ENCODE measurements around the gene DTL.

DTL gene

GRCh38 chr1:212139526-212140135 is 104.1 kb downstream of the DTL start:
- ATAC-seq (ENCODE audit: low read depth), result no peak
- Mint-ChIP-seq H3K27ac (no peak overlapping the region), H3K36me3 (peaks cover under 1% of the 10 kb centered on the region), H3K9me3 (peaks cover 4% of the 10 kb centered on the region), H3K27me3 (no peaks in the 10 kb centered on the region), H3K4me1 (peaks cover 6% of the 10 kb centered on the region), H3K4me3 (no peak overlapping the region)
- no peak for DNase-seq (ENCODE audit: low spot score in 2 of 2)

GRCh38 chr1:212141404-212141803 is 105.9 kb downstream of the DTL start:
- peaks cover 3% of the 10 kb centered on the region for H3K9me3 Mint-ChIP-seq
- no peaks in the 10 kb centered on the region for H3K36me3 Mint-ChIP-seq
- DNase-seq (ENCODE audit: low spot score in 2 of 2) (no peak), ATAC-seq (ENCODE audit: low read depth) (no peak)
- H3K4me3 Mint-ChIP-seq, result no peak overlapping the region
- no peak overlapping the region for H3K27ac Mint-ChIP-seq
- H3K27me3 Mint-ChIP-seq, result no peaks in the 10 kb centered on the region
- H3K4me1 Mint-ChIP-seq, result peaks cover 6% of the 10 kb centered on the region

GRCh38 chr1:212142883-212143530 is 107.5 kb downstream of the DTL start:
- H3K36me3 Mint-ChIP-seq, result no peaks in the 10 kb centered on the region

GRCh38 chr1:212147581-212148033 is 112.1 kb downstream of the DTL start:
- Mint-ChIP-seq H3K4me3 (no peak overlapping the region), H3K27me3 (no peaks in the 10 kb centered on the region), H3K9me3 (peaks cover 3% of the 10 kb centered on the region), H3K27ac (no peak overlapping the region), H3K36me3 (no peaks in the 10 kb centered on the region), H3K4me1 (peaks cover 6% of the 10 kb centered on the region)
- ATAC-seq (ENCODE audit: low read depth) (no peak), DNase-seq (ENCODE audit: low spot score in 2 of 2) (no peak)

More at GRCh38 chr1:212142883-212143530, 107.5 kb downstream of the DTL start:
- DNase-seq (ENCODE audit: low spot score in 2 of 2) (no peak), ATAC-seq (ENCODE audit: low read depth) (no peak)
- H3K27ac Mint-ChIP-seq, result no peak overlapping the region
- peaks cover 6% of the 10 kb centered on the region for H3K4me1 Mint-ChIP-seq
- no peak overlapping the region for H3K4me3 Mint-ChIP-seq
- H3K27me3 Mint-ChIP-seq, result no peaks in the 10 kb centered on the region
- H3K9me3 Mint-ChIP-seq, result peaks cover 3% of the 10 kb centered on the region

- H3K27ac Mint-ChIP-seq, result no peak overlapping the region
- H3K27me3 Mint-ChIP-seq, result no peaks in the 10 kb centered on the region
Observed at GRCh38 chr1:212149566-212149965, 114.0 kb downstream of the DTL start.

GRCh38 chr1:212152308-212152693 is 116.8 kb downstream of the DTL start:
- Mint-ChIP-seq H3K9me3 (no peaks in the 10 kb centered on the region), H3K4me1 (no peaks in the 10 kb centered on the region), H3K27ac (no peak overlapping the region), H3K4me3 (no peak overlapping the region), H3K36me3 (no peaks in the 10 kb centered on the region), H3K27me3 (no peaks in the 10 kb centered on the region)
- ATAC-seq (ENCODE audit: low read depth), result no peak
- no peak for DNase-seq (ENCODE audit: low spot score in 2 of 2)

More at GRCh38 chr1:212149566-212149965, 114.0 kb downstream of the DTL start:
- Mint-ChIP-seq H3K36me3 (no peaks in the 10 kb centered on the region), H3K4me1 (peaks cover under 1% of the 10 kb centered on the region), H3K4me3 (no peak overlapping the region), H3K9me3 (no peaks in the 10 kb centered on the region)
- ATAC-seq (ENCODE audit: low read depth) (no peak), DNase-seq (ENCODE audit: low spot score in 2 of 2) (no peak)

GRCh38 chr1:212152869-212153268 is 117.3 kb downstream of the DTL start:
- ATAC-seq (ENCODE audit: low read depth) (no peak), DNase-seq (ENCODE audit: low spot score in 2 of 2) (no peak)
- Mint-ChIP-seq H3K9me3 (no peaks in the 10 kb centered on the region), H3K4me1 (no peaks in the 10 kb centered on the region), H3K27ac (no peak overlapping the region), H3K4me3 (no peak overlapping the region), H3K36me3 (no peaks in the 10 kb centered on the region), H3K27me3 (no peaks in the 10 kb centered on the region)

GRCh38 chr1:212153635-212154034 is 118.1 kb downstream of the DTL start:
- Mint-ChIP-seq H3K27me3 (no peaks in the 10 kb centered on the region), H3K4me1 (no peaks in the 10 kb centered on the region), H3K27ac (no peak overlapping the region), H3K36me3 (no peaks in the 10 kb centered on the region), H3K9me3 (no peaks in the 10 kb centered on the region), H3K4me3 (no peak overlapping the region)
- ATAC-seq (ENCODE audit: low read depth) (no peak), DNase-seq (ENCODE audit: low spot score in 2 of 2) (no peak)
